OCI-LY7 (cell line): ENCODE measurements around the gene HCAR1. TPM values are rescaled to one million over a fixed set of nuclear protein-coding genes. Genes with fewer than 3 reads are reported as not detected.
"Not testable (repeated sequence)": the region's sequence is repeated elsewhere in the genome, so short reads cannot be mapped to it uniquely, and the experiment has no call there.

Experiments
- BruUV-seq: library from RNA; stranded (reverse); fragments of 400-500 nt; replicated peaks from 2 replicates; lab custom pipeline; 2021; lab: Mats Ljungman, UMichigan
- CTCF ChIA-PET: fragments of 300-600 bp; sonication (Branson Sonifier 250); formaldehyde crosslinking; loops from one replicate; lab custom pipeline; 2022; ENCODE audit warnings: antibody characterized with exemption; ENCODE audit not compliant: unreplicated experiment; lab: Charles Lee
- POLR2A ChIA-PET: fragments of 300-600 bp; sonication (Branson Sonifier 250); formaldehyde crosslinking; loops from one replicate; lab custom pipeline; 2022; ENCODE audit warnings: antibody characterized with exemption; lab: Charles Lee
- DNase-seq: peaks from one replicate; pipeline ENCODE4 v3.0.0-alpha.2; 2015; ENCODE audit warnings: low spot score
- H2AFZ ChIP-seq: fragments of 200-600 bp; sonication (generic), shearing (Covaris generic); 2 replicates; pipeline ENCODE4 v1.6.1; 2014; ENCODE audit warnings: mild to moderate bottlenecking, antibody characterized with exemption, low read length, moderate library complexity
- H3K27ac ChIP-seq: fragments of 200-600 bp; sonication (generic); 2 replicates; pipeline ENCODE4 v1.5.1; 2014; ENCODE audit warnings: mixed run types, low read depth, mild to moderate bottlenecking, moderate library complexity, low read length, inconsistent platforms; ENCODE audit not compliant: poor library complexity, severe bottlenecking
- H3K36me3 ChIP-seq: fragments of 200-600 bp; sonication (generic); 2 replicates; pipeline ENCODE4 v1.6.1; 2014; ENCODE audit warnings: mild to moderate bottlenecking, antibody characterized with exemption, low read length, moderate library complexity, mixed read lengths; ENCODE audit not compliant: insufficient read depth
- H3K4me1 ChIP-seq: fragments of 200-600 bp; sonication (generic); 2 replicates; pipeline ENCODE4 v1.5.1; 2014; ENCODE audit warnings: mild to moderate bottlenecking, low read length; ENCODE audit not compliant: insufficient read depth, poor library complexity, severe bottlenecking
- H3K4me2 ChIP-seq: fragments of 200-600 bp; sonication (generic); 2 replicates; pipeline ENCODE4 v1.6.1; 2014; ENCODE audit warnings: mild to moderate bottlenecking, low read length
- H3K4me3 ChIP-seq: fragments of 200-600 bp; sonication (generic); 2 replicates; pipeline ENCODE4 v1.5.1; 2014; ENCODE audit warnings: mild to moderate bottlenecking, low read depth, low read length; ENCODE audit not compliant: poor library complexity, severe bottlenecking
- H3K79me2 ChIP-seq: fragments of 200-600 bp; sonication (generic); 2 replicates; pipeline ENCODE4 v1.6.1; 2016; ENCODE audit warnings: low read depth, mild to moderate bottlenecking, low read length, moderate library complexity, mixed read lengths; ENCODE audit not compliant: insufficient read depth
- H3K9me2 ChIP-seq: fragments of 200-600 bp; sonication (generic); 2 replicates; pipeline ENCODE4 v1.6.1; 2016; ENCODE audit warnings: mild to moderate bottlenecking, low read length, mixed read lengths; ENCODE audit not compliant: insufficient read depth
- H3K9me3 ChIP-seq: fragments of 200-600 bp; sonication (generic); 2 replicates; pipeline ENCODE4 v1.6.1; 2014; ENCODE audit warnings: mild to moderate bottlenecking, mixed run types, low read length, mixed read lengths
- H4K20me1 ChIP-seq: fragments of 200-600 bp; sonication (generic); 2 replicates; pipeline ENCODE4 v1.6.1; 2014; ENCODE audit warnings: mild to moderate bottlenecking, antibody characterized with exemption, low read length, moderate library complexity, mixed read lengths; ENCODE audit not compliant: insufficient read depth
- EZH2phosphoT487 ChIP-seq: fragments of 200-600 bp; sonication (generic); IDR thresholded peaks from 2 replicates; pipeline ENCODE4 v1.6.1; 2018; ENCODE audit warnings: low read depth, borderline replicate concordance, mild to moderate bottlenecking, mixed run types, antibody characterized with exemption, low read length, moderate library complexity, mixed read lengths
- intact Hi-C: fragments of 100-400 bp; cut with micrococcal nuclease; formaldehyde crosslinking; loops from one replicate; pipeline ENCODE4 v1.10.0; 2022; ENCODE audit not compliant: unreplicated experiment
- total RNA-seq, 2 experiments: library from RNA; depleted of rRNA in 1 of 2; stranded (reverse); fragments of >200 nt in 1 of 2; shearing (Covaris generic) in 1 of 2; gene quantifications; 2 replicates each; pipeline ENCODE4 v1.2.3, GENCODE V29; 2014 to 2022
- TF ChIP-seq, protein P1 (sequence below): fragments of 200-600 bp; sonication (generic); conservative IDR thresholded peaks from 2 replicates; pipeline ENCODE4 v1.5.1; 2014; ENCODE audit warnings: mild to moderate bottlenecking, antibody characterized with exemption, low read length, moderate library complexity, mixed read lengths

HCAR1 gene
- total RNA-seq, 2 experiments from 2014 or later = 0.06 TPM; not detected in 1

DNA sequence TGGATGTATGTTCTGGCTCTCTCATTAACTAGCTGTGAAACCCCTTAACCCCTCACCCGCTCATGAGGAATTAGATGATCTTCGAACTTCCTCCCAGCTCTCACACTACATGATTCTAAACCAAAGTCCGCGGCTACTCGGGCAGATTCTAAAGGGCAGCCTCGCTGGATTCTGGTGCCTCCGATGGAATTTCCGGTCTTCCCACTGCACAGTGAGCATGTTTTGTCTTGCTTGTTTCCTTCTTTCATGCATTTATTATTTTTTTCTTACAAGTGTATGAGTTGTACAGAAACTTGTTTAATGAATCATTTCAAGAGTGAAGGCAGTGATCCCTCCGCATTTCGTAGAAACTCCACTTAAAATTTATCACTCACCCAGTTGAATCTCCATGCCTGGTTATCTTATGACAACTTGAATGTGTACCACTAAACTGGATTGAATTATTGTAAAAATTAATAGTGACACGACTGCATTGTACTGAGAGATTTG lies 9.5 kb downstream of the HCAR1 start:
- Histone ChIP-seq H4K20me1 (no peaks in the 10 kb centered on the region), H3K9me3 (no peaks in the 10 kb centered on the region), H3K4me1 (peaks cover 30% of the 10 kb centered on the region), H3K9me2 (no peaks in the 10 kb centered on the region), H3K27ac (no peak overlapping the region), H3K36me3 (no peaks in the 10 kb centered on the region), H3K4me3 (no peak overlapping the region), H3K4me2 (no peak overlapping the region), H3K79me2 (no peaks in the 10 kb centered on the region), H2AFZ (no peak overlapping the region)
- POLR2A ChIA-PET = no interaction called here
- CTCF ChIA-PET = no interaction called here
- intact Hi-C loops = no loop called here
- DNase-seq = no peak
- no TSS peak for BruUV-seq
- no peak for TF ChIP-seq EZH2phosphoT487
- TF ChIP-seq, protein P1, sequence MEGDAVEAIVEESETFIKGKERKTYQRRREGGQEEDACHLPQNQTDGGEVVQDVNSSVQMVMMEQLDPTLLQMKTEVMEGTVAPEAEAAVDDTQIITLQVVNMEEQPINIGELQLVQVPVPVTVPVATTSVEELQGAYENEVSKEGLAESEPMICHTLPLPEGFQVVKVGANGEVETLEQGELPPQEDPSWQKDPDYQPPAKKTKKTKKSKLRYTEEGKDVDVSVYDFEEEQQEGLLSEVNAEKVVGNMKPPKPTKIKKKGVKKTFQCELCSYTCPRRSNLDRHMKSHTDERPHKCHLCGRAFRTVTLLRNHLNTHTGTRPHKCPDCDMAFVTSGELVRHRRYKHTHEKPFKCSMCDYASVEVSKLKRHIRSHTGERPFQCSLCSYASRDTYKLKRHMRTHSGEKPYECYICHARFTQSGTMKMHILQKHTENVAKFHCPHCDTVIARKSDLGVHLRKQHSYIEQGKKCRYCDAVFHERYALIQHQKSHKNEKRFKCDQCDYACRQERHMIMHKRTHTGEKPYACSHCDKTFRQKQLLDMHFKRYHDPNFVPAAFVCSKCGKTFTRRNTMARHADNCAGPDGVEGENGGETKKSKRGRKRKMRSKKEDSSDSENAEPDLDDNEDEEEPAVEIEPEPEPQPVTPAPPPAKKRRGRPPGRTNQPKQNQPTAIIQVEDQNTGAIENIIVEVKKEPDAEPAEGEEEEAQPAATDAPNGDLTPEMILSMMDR = no peak

DNA sequence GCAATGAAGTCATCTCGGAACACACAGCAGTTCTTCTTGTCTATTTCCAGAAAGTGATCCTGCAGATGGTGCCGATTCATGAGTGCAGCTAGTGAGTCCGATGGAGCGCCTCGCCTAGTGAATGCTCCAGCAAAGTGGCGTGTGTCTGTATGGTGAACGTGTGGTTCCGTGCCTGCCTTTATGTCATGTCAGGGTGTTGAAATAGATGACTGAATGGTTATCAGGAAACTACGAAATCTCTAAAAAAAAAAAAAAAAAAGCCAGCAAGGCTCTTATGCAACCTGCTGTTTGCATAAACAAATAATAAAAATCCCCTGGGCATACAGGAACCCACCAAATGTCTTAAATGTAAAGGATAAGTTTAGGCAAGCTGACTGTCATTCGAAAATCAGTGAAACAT lies 14.0 kb downstream of the HCAR1 start, which contains the start of gene HCAR3:
Gene HCAR3, minus strand, starts transcription at position 154 of the 400 bp plus-strand sequence. Its CDS starts 74 bp downstream, at position 80.
- H3K4me3 ChIP-seq, POLR2A ChIA-PET, H2AFZ ChIP-seq, CTCF ChIA-PET, H3K36me3 ChIP-seq, H3K79me2 ChIP-seq, intact Hi-C loops, DNase-seq, H4K20me1 ChIP-seq, BruUV-seq, H3K27ac ChIP-seq, H3K9me3 ChIP-seq, H3K9me2 ChIP-seq: not testable (repeated sequence)
- H3K4me2 ChIP-seq = peak within 1 kb of the TSS; percentile 38; the same call in 1 of the 2 replicates
- peaks cover 18% of the 10 kb centered on the region for H3K4me1 ChIP-seq

DNA sequence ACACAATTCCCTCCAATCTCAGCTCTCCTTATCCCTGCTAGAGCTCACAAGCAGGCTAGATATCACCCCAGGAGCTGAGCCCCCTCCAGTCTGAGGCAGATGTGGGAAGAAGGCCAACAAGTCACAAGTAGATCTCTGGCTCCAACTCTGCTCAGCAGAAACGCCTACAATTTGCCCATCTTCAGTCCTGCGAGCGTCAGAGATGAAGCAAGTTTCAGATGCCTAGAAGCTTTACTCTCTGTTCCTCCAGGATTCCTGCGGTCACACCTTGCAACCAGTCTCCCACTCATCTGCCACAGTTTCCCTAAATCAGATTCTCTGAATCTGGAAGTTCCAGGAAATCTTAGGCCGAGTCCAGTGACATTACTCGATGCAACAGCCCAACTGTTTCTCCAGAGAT lies 15.4 kb downstream of the HCAR1 start:
- H4K20me1 ChIP-seq, H2AFZ ChIP-seq, DNase-seq, intact Hi-C loops, H3K36me3 ChIP-seq, CTCF ChIA-PET, H3K9me2 ChIP-seq, BruUV-seq, POLR2A ChIA-PET, H3K9me3 ChIP-seq, H3K79me2 ChIP-seq, H3K27ac ChIP-seq, H3K4me3 ChIP-seq, H3K4me2 ChIP-seq: not testable (repeated sequence)
- peaks cover 18% of the 10 kb centered on the region for H3K4me1 ChIP-seq

DNA sequence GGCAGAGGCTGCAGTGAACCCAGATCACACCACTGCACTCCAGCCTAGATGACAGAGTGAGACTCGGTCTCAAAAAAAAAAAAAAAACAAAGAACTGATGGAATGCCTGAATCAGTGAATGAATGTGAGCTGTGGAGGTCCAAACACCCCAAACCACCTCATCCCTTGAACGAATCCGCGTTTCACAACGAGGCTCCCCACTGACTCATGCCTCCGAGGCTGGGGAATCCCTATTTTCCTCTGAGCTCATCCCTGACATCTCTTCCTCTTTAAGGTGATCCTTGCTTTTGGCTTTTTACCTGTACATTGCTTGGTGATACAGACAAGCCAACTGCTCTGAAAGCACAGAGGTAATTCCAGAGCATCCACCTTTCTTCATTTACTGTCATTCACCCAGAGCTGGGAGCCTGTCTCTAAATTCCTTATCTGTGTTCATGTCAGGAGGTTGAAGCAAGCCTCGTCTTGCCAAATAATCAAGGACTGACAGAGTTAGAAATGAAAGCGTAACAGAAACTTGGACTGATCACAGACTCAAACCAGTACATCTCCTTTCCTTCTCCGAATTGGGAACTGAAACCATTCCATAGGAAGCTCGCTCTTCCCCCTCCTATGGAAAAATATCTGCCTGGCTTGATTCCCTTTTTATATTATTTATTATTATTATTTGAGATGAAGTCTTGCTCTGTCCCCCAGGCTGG lies 17.0 kb downstream of the HCAR1 start:
- H4K20me1 ChIP-seq, CTCF ChIA-PET, H3K9me2 ChIP-seq, H3K4me3 ChIP-seq, intact Hi-C loops, DNase-seq, H3K27ac ChIP-seq, H3K9me3 ChIP-seq, H2AFZ ChIP-seq, BruUV-seq, H3K4me2 ChIP-seq, H3K79me2 ChIP-seq, H3K36me3 ChIP-seq: not testable (repeated sequence)
- peaks cover 18% of the 10 kb centered on the region for H3K4me1 ChIP-seq
- POLR2A ChIA-PET = interaction anchor here (0.6 kb wide), 1 partner anchor 92 kb away, joined by 5 read pairs; no protein-coding TSS in a partner anchor

DNA sequence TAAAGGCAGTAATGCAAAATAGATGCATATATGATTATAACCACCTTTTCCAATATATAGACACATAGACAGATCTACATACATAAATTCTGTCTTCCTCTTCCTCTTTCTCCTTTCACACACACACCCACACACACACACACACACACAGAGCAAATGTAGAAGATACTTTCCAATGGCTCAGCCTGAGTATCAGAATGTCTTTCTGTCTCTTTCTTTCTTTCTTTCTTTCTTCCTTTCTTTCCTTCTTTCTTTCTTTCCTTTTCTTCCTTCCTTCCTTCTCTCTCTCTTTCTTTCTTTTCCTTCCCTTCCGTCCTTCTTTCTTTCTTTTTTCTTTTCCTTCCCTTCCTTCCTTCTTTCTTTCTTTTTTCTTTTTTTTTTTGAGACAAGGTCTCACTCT lies 19.4 kb downstream of the HCAR1 start:
- H3K4me1 ChIP-seq = peaks cover 12% of the 10 kb centered on the region
- intact Hi-C loops, H3K9me2 ChIP-seq, H3K4me2 ChIP-seq, CTCF ChIA-PET, DNase-seq, H3K27ac ChIP-seq, BruUV-seq, H3K4me3 ChIP-seq, H3K36me3 ChIP-seq, H4K20me1 ChIP-seq, H3K79me2 ChIP-seq, H2AFZ ChIP-seq, H3K9me3 ChIP-seq: not testable (repeated sequence)
- POLR2A ChIA-PET = interaction anchor here (0.6 kb wide), 2 partner anchors 181 to 231 kb away, joined by 3 to 8 read pairs; no protein-coding TSS in a partner anchor
